Duodenal mucosa (tissue), 2 donors: ENCODE results near the gene USH2A.

Experiments
- H3K27ac ChIP-seq: one replicate; pipeline ENCODE4 v1.7.0; 2013; ENCODE audit warnings: low read depth, low read length
- H3K27me3 ChIP-seq, 2 donors: one replicate each; pipeline ENCODE4 v1.7.0; 2013; ENCODE audit warnings: low read length in 2 of 2, control low read depth in 1 of 2; ENCODE audit not compliant: insufficient read depth in 2 of 2, control insufficient read depth in 1 of 2
- H3K36me3 ChIP-seq, 2 donors: one replicate each; pipeline ENCODE4 v1.7.0; 2013; ENCODE audit warnings: low read length in 2 of 2, control low read depth in 1 of 2; ENCODE audit not compliant: insufficient read depth in 2 of 2, control insufficient read depth in 1 of 2
- H3K4me1 ChIP-seq, 2 donors: one replicate each; pipeline ENCODE4 v1.7.0; 2013; ENCODE audit warnings: low read length in 2 of 2, control low read depth in 1 of 2; ENCODE audit not compliant: insufficient read depth in 2 of 2, control insufficient read depth in 1 of 2
- H3K4me3 ChIP-seq, 2 donors: one replicate each; pipeline ENCODE4 v1.7.0; 2013; ENCODE audit warnings: low read length in 2 of 2, low read depth in 1 of 2
- H3K9ac ChIP-seq, 2 donors: one replicate each; pipeline ENCODE4 v1.7.0; 2013; ENCODE audit warnings: low read length in 2 of 2, low read depth in 1 of 2
- H3K9me3 ChIP-seq, 2 donors: one replicate each; pipeline ENCODE4 v1.7.0; 2013; ENCODE audit warnings: low read length in 2 of 2, control low read depth in 1 of 2; ENCODE audit not compliant: control insufficient read depth in 1 of 2

The USH2A gene

GRCh38 chr1:216005916-216006315 lies 417.3 kb downstream of the USH2A start:
- no peaks in the 10 kb centered on the region for H3K4me1 ChIP-seq

GRCh38 chr1:215992620-215993019 lies 430.6 kb downstream of the USH2A start:
- Histone ChIP-seq H3K27me3 (no peaks in the 10 kb centered on the region), H3K9me3 (no peaks in the 10 kb centered on the region), H3K4me3 (no peak overlapping the region), H3K27ac (no peak overlapping the region), H3K36me3 (no peaks in the 10 kb centered on the region), H3K4me1 (no peaks in the 10 kb centered on the region), H3K9ac (no peak overlapping the region)

More at GRCh38 chr1:216005916-216006315, 417.3 kb downstream of the USH2A start:
- Histone ChIP-seq H3K4me3 (no peak overlapping the region), H3K27ac (no peak overlapping the region), H3K9me3 (no peaks in the 10 kb centered on the region), H3K27me3 (no peaks in the 10 kb centered on the region), H3K9ac (no peak overlapping the region), H3K36me3 (no peaks in the 10 kb centered on the region)

GRCh38 chr1:215987092-215987875 lies 436.0 kb downstream of the USH2A start:
- H3K4me3 ChIP-seq, result no peak overlapping the region

GRCh38 chr1:215986401-215986800 lies 436.8 kb downstream of the USH2A start:
- Histone ChIP-seq H3K4me1 (no peaks in the 10 kb centered on the region), H3K9ac (no peak overlapping the region), H3K27ac (no peak overlapping the region), H3K27me3 (no peaks in the 10 kb centered on the region), H3K9me3 (no peaks in the 10 kb centered on the region), H3K36me3 (no peaks in the 10 kb centered on the region), H3K4me3 (no peak overlapping the region)

More at GRCh38 chr1:215987092-215987875, 436.0 kb downstream of the USH2A start:
- no peaks in the 10 kb centered on the region for H3K4me1 ChIP-seq
- H3K9ac ChIP-seq, result no peak overlapping the region
- H3K27ac ChIP-seq, result no peak overlapping the region
- no peaks in the 10 kb centered on the region for H3K36me3 ChIP-seq
- H3K27me3 ChIP-seq, result no peaks in the 10 kb centered on the region
- no peaks in the 10 kb centered on the region for H3K9me3 ChIP-seq

- Histone ChIP-seq H3K9me3 (no peaks in the 10 kb centered on the region), H3K36me3 (no peaks in the 10 kb centered on the region), H3K27me3 (no peaks in the 10 kb centered on the region), H3K4me3 (no peak overlapping the region), H3K9ac (no peak overlapping the region), H3K27ac (no peak overlapping the region), H3K4me1 (no peaks in the 10 kb centered on the region)
Measured at GRCh38 chr1:215983680-215984079, 439.6 kb downstream of the USH2A start.

GRCh38 chr1:215971793-215972441 lies 451.3 kb downstream of the USH2A start:
- H3K36me3 ChIP-seq, result no peaks in the 10 kb centered on the region
- H3K9ac ChIP-seq, result no peak overlapping the region
- no peak overlapping the region for H3K4me3 ChIP-seq
- no peaks in the 10 kb centered on the region for H3K9me3 ChIP-seq
- H3K27me3 ChIP-seq, result no peaks in the 10 kb centered on the region
- no peak overlapping the region for H3K27ac ChIP-seq
- no peaks in the 10 kb centered on the region for H3K4me1 ChIP-seq

- no peak overlapping the region for H3K4me3 ChIP-seq
- H3K36me3 ChIP-seq, result no peaks in the 10 kb centered on the region
- no peak overlapping the region for H3K9ac ChIP-seq
- H3K4me1 ChIP-seq, result no peaks in the 10 kb centered on the region
- H3K9me3 ChIP-seq, result no peaks in the 10 kb centered on the region
- no peaks in the 10 kb centered on the region for H3K27me3 ChIP-seq
- no peak overlapping the region for H3K27ac ChIP-seq
Measured at GRCh38 chr1:215970406-215970805, 452.8 kb downstream of the USH2A start.

- no peaks in the 10 kb centered on the region for H3K4me1 ChIP-seq
- no peak overlapping the region for H3K4me3 ChIP-seq
- no peak overlapping the region for H3K9ac ChIP-seq
- no peaks in the 10 kb centered on the region for H3K27me3 ChIP-seq
- H3K36me3 ChIP-seq, result no peaks in the 10 kb centered on the region
- no peak overlapping the region for H3K27ac ChIP-seq
- H3K9me3 ChIP-seq, result no peaks in the 10 kb centered on the region
Measured at GRCh38 chr1:215963621-215964020, 459.6 kb downstream of the USH2A start.

- no peak overlapping the region for H3K4me3 ChIP-seq
- H3K36me3 ChIP-seq, result no peaks in the 10 kb centered on the region
- no peaks in the 10 kb centered on the region for H3K4me1 ChIP-seq
- H3K9ac ChIP-seq, result no peak overlapping the region
- H3K27ac ChIP-seq, result no peak overlapping the region
- H3K27me3 ChIP-seq, result no peaks in the 10 kb centered on the region
- H3K9me3 ChIP-seq, result no peaks in the 10 kb centered on the region
Measured at GRCh38 chr1:215963040-215963439, 460.2 kb downstream of the USH2A start.

- H3K4me3 ChIP-seq, result no peak overlapping the region
Measured at GRCh38 chr1:215958841-215959240, 464.4 kb downstream of the USH2A start.

More at GRCh38 chr1:215958841-215959240, 464.4 kb downstream of the USH2A start:
- H3K9ac ChIP-seq, result no peak overlapping the region
- no peaks in the 10 kb centered on the region for H3K36me3 ChIP-seq
- H3K4me1 ChIP-seq, result no peaks in the 10 kb centered on the region
- no peaks in the 10 kb centered on the region for H3K9me3 ChIP-seq
- no peak overlapping the region for H3K27ac ChIP-seq
- no peaks in the 10 kb centered on the region for H3K27me3 ChIP-seq
